Measurements from ENCODE around the gene PRRX2.

PRRX2 gene

GRCh38 chr9:129624947-129625346, 40.5 kb upstream of the PRRX2 start:
- TF ChIP-seq, protein P1, sequence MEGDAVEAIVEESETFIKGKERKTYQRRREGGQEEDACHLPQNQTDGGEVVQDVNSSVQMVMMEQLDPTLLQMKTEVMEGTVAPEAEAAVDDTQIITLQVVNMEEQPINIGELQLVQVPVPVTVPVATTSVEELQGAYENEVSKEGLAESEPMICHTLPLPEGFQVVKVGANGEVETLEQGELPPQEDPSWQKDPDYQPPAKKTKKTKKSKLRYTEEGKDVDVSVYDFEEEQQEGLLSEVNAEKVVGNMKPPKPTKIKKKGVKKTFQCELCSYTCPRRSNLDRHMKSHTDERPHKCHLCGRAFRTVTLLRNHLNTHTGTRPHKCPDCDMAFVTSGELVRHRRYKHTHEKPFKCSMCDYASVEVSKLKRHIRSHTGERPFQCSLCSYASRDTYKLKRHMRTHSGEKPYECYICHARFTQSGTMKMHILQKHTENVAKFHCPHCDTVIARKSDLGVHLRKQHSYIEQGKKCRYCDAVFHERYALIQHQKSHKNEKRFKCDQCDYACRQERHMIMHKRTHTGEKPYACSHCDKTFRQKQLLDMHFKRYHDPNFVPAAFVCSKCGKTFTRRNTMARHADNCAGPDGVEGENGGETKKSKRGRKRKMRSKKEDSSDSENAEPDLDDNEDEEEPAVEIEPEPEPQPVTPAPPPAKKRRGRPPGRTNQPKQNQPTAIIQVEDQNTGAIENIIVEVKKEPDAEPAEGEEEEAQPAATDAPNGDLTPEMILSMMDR (IDR thresholded peaks at IDR 0.05; ENCODE audit: low read depth, low read length) = no peak
- DNase-seq (ENCODE audit: extremely low read depth, low read depth) = no peak

GRCh38 chr9:129626079-129626624, 39.3 kb upstream of the PRRX2 start, which contains the start of gene NTMT1:
NTMT1 (plus strand) TSS chr9:129626163; CDS start chr9:129632704, 6,541 bp downstream.
- TF ChIP-seq, protein P1 (IDR thresholded peaks at IDR 0.05; ENCODE audit: low read depth, low read length) = no peak
- DNase-seq (ENCODE audit: extremely low read depth, low read depth) = no peak

DNA sequence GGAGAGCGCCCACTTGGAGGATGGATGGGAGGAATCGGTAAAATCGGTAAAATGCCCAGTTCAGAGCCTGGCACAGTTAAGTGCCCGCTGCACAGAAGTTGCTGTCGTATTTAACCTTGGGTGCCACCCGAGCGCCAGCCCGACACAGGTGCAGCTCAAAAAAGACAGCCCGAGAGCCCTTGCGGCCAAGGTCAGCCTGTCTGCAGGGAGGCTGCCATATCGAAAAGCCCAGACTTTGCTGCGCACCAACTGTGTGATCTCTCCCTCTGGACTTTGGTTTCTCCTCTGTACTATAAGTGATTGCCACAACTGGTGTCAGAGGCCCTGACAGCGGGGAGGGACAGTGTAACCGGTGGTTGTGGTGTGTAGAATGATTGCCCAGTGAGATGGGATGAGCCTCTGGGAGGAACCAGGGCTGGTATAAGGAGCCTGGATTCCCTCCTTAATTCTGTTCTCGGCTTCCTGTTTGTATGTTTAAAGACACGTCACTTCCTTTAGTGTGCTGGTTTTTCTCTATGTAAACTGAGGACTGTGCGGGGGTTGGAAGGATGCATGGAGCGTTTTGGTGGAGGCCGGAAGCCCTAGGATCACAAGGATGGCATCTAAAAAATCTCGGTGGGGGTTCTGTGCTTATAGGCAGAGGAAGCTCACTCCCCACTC, 38.7 kb upstream of the PRRX2 start:
- TF ChIP-seq, protein P1 (IDR thresholded peaks at IDR 0.05; ENCODE audit: low read depth, low read length) = no peak
- DNase-seq (ENCODE audit: extremely low read depth, low read depth) = no peak

- TF ChIP-seq, protein P1 (IDR thresholded peaks at IDR 0.05; ENCODE audit: low read depth, low read length) = no peak
These were observed 37.6 kb upstream of the PRRX2 start for GRCh38 chr9:129627556-129628440.

GRCh38 chr9:129628709-129629108, 36.7 kb upstream of the PRRX2 start:
- TF ChIP-seq, protein P1 (IDR thresholded peaks at IDR 0.05; ENCODE audit: low read depth, low read length) = no peak
- DNase-seq (ENCODE audit: extremely low read depth, low read depth) = no peak

More at GRCh38 chr9:129627556-129628440, 37.6 kb upstream of the PRRX2 start:
- DNase-seq (ENCODE audit: extremely low read depth, low read depth) = no peak

GRCh38 chr9:129629251-129629820, 36.1 kb upstream of the PRRX2 start:
- DNase-seq (ENCODE audit: extremely low read depth, low read depth) = no peak

More at GRCh38 chr9:129629251-129629820, 36.1 kb upstream of the PRRX2 start:
- TF ChIP-seq, protein P1 (IDR thresholded peaks at IDR 0.05; ENCODE audit: low read depth, low read length) = no peak
